Stimulated activated CD4-positive, alpha-beta T cell treated with anti-CD3 and anti-CD28 coated beads, Interleukin-12 subunit alpha, Interleukin-12 subunit beta, amount 100 ng/mL, for 48 hours (primary cell): ENCODE measurements around the gene MYO15B.

Source experiments
- DNase-seq, 3 donors: peaks; one replicate each; pipeline ENCODE4 v3.0.0-alpha.2; 2020; ENCODE audit warnings: low read depth in 2 of 3, low spot score in 1 of 3

Gene MYO15B

GRCh38 chr17:75658237-75658636 lies 70.6 kb downstream of the MYO15B start:
- no peak for DNase-seq

GRCh38 chr17:75661531-75661930 lies 73.9 kb downstream of the MYO15B start:
- no peak for DNase-seq

- no peak for DNase-seq
Measured at GRCh38 chr17:75662511-75662910, 74.9 kb downstream of the MYO15B start.

GRCh38 chr17:75664099-75664549 lies 76.5 kb downstream of the MYO15B start:
- DNase-seq = no peak

- DNase-seq = no peak
Measured at GRCh38 chr17:75665981-75666380, 78.4 kb downstream of the MYO15B start.

GRCh38 chr17:75666959-75667790 lies 79.6 kb downstream of the MYO15B start, which contains the start of the genes RECQL5 and SAP30BP:
TSS of gene RECQL5 (minus strand) at chr17:75667154. CDS start at chr17:75666557, 597 bp downstream.
TSS of gene SAP30BP (plus strand) at chr17:75667338. CDS start at chr17:75667373, 35 bp downstream.
- DNase-seq = peak; percentile 96 to 98 (median 97)

GRCh38 chr17:75667825-75668224 lies 80.2 kb downstream of the MYO15B start:
- DNase-seq = no peak

- no peak for DNase-seq
Measured at GRCh38 chr17:75668489-75668888, 80.9 kb downstream of the MYO15B start.

- DNase-seq = no peak
Measured at GRCh38 chr17:75670868-75671267, 83.3 kb downstream of the MYO15B start.

- no peak for DNase-seq
Measured at GRCh38 chr17:75672011-75672410, 84.4 kb downstream of the MYO15B start.

GRCh38 chr17:75673487-75673886 lies 85.9 kb downstream of the MYO15B start:
- no peak for DNase-seq
